Endometrial microvascular endothelial cells (primary cell): ENCODE data around the gene ATP4B. TPM values are rescaled to one million over a fixed set of nuclear protein-coding genes. Genes with fewer than 3 reads are reported as not detected.

ENCODE experiments used
- in situ Hi-C: cut with HindIII; loops from 2 replicates; pipeline ENCODE4 v1.10.0; 2017; ENCODE audit warnings: low sequenced_read_pairs, low pct_unique_long_range_greater_than_20kb; ENCODE audit errors: inconsistent ontology term
- total RNA-seq: library from RNA; depleted of rRNA; stranded (reverse); fragments of >200 nt; gene quantifications from one replicate; pipeline ENCODE4 v1.2.3, GENCODE V29; 2015; ENCODE audit errors: inconsistent ontology term

ATP4B gene
- total RNA-seq, 1 donor from 2014 or later, result not detected

DNA sequence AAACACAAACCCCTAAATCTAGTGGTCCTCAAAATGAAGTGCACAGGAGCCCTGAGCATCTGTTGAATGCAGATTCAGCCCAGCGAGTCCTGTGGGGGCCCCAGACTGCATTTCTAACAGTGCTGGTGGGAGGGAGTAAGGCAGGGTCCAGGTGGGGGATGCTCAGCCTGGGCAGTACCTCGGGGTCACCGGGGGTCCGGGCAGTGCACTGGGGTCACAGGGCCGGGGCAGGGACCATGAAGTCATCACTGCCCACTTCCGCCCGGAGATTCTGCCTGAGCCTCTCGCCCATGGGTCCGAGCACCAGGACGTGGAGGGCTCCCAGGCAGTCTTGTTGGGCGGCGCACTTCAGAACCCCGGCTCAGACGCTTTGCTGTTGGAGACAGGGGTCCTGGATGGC is 838 bp upstream of the ATP4B start:
- in situ Hi-C loops, result no loop called here

DNA sequence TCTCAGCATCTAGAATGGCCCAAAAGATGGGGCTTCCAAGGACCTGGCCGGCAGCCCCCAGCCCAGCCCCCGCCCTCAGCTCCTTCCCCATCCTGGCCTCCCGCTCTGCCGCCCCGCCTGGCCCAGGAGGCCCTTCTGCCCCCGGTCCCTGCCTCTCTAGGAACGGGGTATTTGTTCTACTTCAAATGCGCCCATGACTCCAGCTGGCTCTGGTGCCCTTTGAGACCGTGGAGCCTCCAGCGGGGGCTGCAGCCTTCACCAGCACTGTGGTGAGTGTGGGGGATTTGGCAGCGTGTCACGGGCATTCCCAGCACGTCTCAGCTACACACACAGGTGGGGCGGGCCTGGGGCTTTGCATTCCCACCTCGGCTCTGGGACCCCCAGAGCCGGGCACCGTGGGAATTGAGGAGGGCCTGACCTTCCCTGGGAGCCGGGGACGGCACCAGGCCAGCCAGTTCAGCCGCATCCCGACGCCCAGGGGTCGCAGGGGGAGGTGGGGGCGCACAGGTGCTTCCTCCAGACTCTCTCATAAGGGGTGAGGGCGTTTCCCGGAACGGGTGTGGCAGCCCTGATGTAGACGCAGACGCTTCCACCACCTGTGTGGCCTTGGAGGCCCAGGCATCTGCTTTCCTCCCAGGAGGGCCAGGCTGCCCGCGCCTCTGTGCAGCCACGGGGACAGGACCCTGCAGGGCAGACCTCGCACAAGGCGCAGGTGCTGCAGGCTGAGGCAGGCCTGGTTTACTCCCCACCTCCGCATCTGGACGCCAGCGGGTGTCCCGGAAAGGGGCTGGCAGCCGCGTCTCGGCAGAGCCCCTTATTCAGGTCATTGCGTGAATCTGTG is 947 bp downstream of the ATP4B start:
- in situ Hi-C loops, result no loop called here

- in situ Hi-C loops, result no loop called here
Measured at GRCh38 chr13:113656003-113656588, 1.9 kb downstream of the ATP4B start.

GRCh38 chr13:113655346-113656002 is 2.5 kb downstream of the ATP4B start:
- in situ Hi-C loops, result no loop called here

- in situ Hi-C loops, result no loop called here
Measured at GRCh38 chr13:113654591-113655345, 3.2 kb downstream of the ATP4B start.

- in situ Hi-C loops, result no loop called here
Measured at GRCh38 chr13:113654175-113654560, 3.8 kb downstream of the ATP4B start.

DNA sequence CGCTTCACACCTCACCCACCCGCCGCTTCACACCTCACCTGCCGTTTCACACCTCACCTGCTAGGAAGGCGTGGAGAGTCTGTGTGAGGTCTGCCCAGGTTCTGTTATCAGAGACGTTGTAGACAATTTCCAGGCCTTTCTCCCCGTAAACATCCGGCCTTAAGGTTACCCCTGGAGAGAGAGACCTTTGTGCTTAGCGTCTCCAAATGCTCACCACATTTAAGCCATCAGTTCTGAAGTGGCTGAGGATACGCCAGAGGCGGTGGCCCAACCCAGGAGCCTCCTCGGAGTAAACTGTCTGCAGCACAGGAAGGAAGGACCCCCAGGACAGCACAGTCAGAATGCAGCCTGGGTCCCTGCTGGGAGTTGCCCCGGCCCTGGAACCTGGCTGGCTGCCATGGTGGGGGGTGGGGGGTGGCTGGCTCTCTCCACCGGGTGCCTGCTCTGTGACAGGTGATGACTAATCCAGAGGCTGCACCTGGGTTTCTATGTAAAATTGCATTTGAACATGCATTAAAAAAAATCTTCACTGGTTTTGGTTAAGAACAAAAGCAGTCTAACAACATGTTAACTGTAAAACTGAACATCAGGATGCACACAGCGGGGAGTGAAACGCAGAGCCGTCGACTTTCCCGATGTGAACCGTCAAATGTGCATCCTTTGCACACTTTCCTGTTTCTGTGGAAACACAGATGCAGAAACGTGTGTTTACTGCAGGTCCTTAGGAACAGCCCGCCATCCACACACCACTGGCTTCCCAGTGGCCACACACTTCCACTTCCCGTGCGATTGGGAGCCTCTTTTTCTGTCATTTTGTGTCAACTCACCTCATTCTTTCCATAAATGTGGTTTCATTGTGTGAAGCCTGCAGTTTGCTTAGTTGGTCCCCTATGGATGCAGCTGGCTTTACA is 4.5 kb downstream of the ATP4B start:
- in situ Hi-C loops, result no loop called here

DNA sequence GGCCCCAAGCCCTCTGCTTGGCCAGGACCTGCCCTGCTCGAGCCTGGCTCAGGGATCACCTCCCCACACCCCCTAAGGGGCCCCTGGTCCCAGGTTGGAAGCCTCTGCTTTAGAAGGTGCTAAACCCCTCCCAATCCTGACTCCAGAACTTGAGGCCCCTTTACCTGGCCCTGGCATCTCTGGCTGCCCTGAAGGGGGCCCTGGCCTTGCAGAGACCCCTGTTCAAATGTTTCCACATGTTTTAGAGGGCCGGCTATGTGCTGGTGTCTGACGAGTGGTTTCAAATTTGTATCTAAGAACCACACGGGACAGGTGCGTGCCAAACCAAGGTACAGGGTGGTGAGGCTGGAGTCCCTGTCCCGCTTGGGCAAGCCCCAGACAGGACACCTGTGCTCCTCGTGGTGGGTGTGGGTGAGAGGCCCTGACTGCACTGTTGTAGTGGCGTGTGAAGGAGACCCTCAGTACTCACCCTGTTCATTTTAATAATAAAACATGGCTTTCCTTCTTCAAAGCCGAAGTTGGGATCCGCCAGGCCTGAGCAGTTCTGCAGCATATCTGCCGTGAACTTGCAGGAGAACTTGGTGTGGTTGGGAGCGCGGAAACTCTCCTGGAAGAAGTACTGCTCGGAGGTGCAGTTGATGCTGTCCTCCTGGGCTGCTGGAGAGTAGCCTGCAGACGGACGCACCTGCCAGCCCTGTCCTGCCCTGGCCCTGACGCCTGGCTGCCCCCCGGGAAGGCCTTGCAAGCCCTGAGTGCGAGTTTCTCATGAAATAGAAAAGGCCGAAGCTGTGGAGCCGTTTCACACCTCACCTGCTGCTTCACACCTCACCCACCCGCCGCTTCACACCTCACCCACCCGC is 5.4 kb downstream of the ATP4B start:
- in situ Hi-C loops, result no loop called here

- in situ Hi-C loops, result no loop called here
Measured at GRCh38 chr13:113651511-113652403, 6.2 kb downstream of the ATP4B start.

DNA sequence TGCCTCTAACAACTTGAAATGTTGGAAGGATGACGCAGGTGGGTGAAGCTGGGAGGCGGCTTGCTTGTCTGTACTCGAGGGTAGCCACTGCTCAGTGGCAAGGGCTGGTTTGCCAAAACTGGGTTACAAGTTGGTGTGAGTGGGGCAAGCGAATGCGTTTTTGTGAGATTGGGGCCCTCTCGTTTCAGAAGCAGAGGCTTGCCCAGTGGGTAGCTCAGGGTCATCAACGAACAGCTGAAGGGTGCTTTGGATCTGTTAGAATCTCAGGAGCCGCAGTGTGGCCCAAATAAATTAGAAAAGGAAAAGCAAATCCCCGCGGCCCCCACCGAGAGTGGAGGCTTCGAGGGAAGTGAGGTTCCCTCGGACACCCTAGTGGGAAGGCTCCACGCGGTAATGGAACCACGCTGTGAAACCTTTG is 7.3 kb downstream of the ATP4B start:
- in situ Hi-C loops, result no loop called here

GRCh38 chr13:113650275-113650674 is 7.7 kb downstream of the ATP4B start:
- in situ Hi-C loops, result no loop called here

- in situ Hi-C loops, result no loop called here
Measured at GRCh38 chr13:113649212-113649611, 8.8 kb downstream of the ATP4B start.

GRCh38 chr13:113648216-113648610 is 9.8 kb downstream of the ATP4B start:
- in situ Hi-C loops, result no loop called here

GRCh38 chr13:113647351-113648215 is 10.4 kb downstream of the ATP4B start:
- in situ Hi-C loops, result no loop called here

DNA sequence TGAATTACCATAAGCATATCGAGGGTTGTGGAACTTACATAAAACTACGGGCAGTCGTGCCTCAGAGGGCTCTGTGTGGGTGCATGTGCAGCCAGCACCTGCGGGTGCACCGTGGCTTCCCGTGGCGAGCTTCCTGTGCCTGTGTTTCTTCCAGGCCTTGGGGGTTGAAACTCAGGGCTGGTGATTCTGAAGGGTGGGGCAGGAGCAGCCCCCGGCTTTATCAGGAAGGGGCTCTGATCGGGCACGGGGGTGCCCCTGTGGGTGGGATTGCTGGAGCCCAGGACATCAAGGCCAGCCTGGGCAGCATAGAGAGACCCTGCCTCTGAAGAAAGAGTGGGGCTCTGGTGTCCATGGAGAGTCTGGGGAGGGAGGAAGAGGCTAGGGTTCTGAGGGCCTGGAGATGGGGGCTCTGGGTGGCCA is 11.1 kb downstream of the ATP4B start:
- in situ Hi-C loops, result no loop called here

DNA sequence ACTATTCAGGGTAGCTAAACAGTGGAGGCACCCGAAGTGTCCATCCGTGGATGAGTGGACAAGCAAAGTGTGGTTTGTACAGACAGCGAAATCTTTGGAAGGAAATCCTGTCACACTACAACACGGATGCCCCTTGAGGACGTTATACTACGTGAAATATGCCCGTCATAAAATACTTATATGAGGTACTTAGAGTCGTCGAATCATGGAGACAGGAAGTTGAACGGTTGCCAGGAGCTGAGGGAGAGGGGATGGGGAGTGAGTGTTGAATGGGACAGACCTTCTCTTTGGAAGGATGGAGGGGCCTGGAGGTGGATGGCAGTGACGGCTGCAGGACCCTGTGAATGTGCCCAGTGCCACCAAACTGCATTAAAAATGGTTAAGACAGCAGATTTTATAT is 11.6 kb downstream of the ATP4B start:
- in situ Hi-C loops, result no loop called here
